ENCODE results near the gene RIGI. TPM values are rescaled to one million over a fixed set of nuclear protein-coding genes. Genes with fewer than 3 reads are reported as not detected.
A peak's percentile ranks its signal among the peaks of the same experiment; 100 is the strongest.

The RIGI gene
- total and polyA plus RNA-seq, 9 of the 15 experiments (the other 6 are each of a cell fraction or from before 2014, with no cell fraction given) = 0.27 to 1.1 (median 0.54) TPM

DNA sequence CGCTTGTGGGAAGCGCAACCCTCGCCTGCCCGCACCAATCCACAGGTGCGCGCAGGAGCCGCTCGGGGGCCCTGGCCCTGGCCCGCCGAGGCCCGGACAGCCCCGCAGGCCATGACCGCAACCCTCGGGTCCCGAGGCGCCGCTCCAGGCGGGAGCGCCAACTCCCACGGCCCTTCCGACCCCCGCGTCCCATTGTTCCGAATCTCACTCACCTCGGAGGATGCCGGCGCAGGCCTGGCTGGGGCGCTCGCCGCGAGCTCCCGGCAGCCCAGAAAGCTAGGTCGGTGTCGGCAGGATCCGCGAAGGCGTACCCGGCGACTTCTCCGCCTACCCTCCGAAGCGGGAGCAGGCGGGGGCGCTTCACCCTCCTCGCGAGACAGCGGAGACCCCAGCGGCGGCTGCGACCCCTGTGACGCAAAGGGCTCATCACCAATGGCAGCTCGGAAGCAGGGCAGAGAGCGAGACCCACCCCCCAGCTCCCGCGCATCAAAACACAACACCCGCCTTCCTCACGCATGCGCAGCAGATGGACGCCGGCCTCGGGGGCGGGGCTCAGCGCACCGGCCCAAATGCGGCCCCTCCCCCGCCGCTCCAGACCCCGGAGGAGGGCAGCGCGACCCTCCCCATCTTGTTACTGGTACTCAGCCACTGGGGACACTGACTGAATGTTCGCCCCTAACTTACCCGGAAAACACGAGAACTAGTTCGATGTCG is 24.7 kb upstream of the RIGI start (continued):
- TF ChIP-seq, protein P1, sequence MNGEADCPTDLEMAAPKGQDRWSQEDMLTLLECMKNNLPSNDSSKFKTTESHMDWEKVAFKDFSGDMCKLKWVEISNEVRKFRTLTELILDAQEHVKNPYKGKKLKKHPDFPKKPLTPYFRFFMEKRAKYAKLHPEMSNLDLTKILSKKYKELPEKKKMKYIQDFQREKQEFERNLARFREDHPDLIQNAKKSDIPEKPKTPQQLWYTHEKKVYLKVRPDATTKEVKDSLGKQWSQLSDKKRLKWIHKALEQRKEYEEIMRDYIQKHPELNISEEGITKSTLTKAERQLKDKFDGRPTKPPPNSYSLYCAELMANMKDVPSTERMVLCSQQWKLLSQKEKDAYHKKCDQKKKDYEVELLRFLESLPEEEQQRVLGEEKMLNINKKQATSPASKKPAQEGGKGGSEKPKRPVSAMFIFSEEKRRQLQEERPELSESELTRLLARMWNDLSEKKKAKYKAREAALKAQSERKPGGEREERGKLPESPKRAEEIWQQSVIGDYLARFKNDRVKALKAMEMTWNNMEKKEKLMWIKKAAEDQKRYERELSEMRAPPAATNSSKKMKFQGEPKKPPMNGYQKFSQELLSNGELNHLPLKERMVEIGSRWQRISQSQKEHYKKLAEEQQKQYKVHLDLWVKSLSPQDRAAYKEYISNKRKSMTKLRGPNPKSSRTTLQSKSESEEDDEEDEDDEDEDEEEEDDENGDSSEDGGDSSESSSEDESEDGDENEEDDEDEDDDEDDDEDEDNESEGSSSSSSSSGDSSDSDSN (IDR thresholded peaks at IDR 0.05; ENCODE audit: borderline replicate concordance in 1 of 2, low read depth in 2 of 2, low read length in 2 of 2) = 0 out of 4 replicates have a peak, but pooled peaks have one; percentile 41 to 60
- TF ChIP-seq TFAM (CRISPR knock-in tag; conservative IDR thresholded peaks at IDR 0.05) = no peak
- TF ChIP-seq FOXP4 (CRISPR knock-in tag; IDR thresholded peaks at IDR 0.05; ENCODE audit: borderline replicate concordance) = no peak
- TF ChIP-seq SNRNP70 (optimal IDR thresholded peaks at IDR 0.05; ENCODE audit: low read depth, low read length) = no peak
- TF ChIP-seq KLF13 (tag; IDR thresholded peaks at IDR 0.05; ENCODE audit: borderline replicate concordance, low read depth) = no peak
- TF ChIP-seq FOXJ3 (CRISPR knock-in tag; IDR thresholded peaks at IDR 0.05) = no peak
- TF ChIP-seq RAD21 (CRISPR knock-in tag; conservative IDR thresholded peaks at IDR 0.05 in 1 of 2, IDR thresholded peaks at IDR 0.05 in 1 of 2) = no peak
- TF ChIP-seq MECOM (CRISPR knock-in tag; IDR thresholded peaks at IDR 0.05) = no peak
- 0 out of 2 replicates have a peak, but pooled peaks have one; percentile 21 for TF ChIP-seq TGIF2 (CRISPR knock-in tag; IDR thresholded peaks at IDR 0.05)
- no peak for TF ChIP-seq SRSF1 (IDR thresholded peaks at IDR 0.05; ENCODE audit: low read depth, low read length)
- no peak for TF ChIP-seq ZNF699 (CRISPR knock-in tag; IDR thresholded peaks at IDR 0.05; ENCODE audit: insufficient replicate concordance)
- peak; percentile 44 for TF ChIP-seq HNRNPLL (IDR thresholded peaks at IDR 0.05; ENCODE audit: low read depth, low read length, poor library complexity, severe bottlenecking)
- TF ChIP-seq CREB1 (IDR thresholded peaks at IDR 0.05) = no peak
- TF ChIP-seq CREB1 (CRISPR knock-in tag; IDR thresholded peaks at IDR 0.05) = peak; percentile 50
- no peak for TF ChIP-seq CBFA2T2 (conservative IDR thresholded peaks at IDR 0.05)
